CD4-positive, alpha-beta T cell treated with Interleukin-15 for 1 hour (primary cell): ENCODE measurements around the gene NELFCD.
"Not testable (repeated sequence)": the region's sequence is repeated elsewhere in the genome, so short reads cannot be mapped to it uniquely, and the experiment has no call there.

Experiments
- DNase-seq: peaks from one replicate; pipeline ENCODE4 v3.0.0-alpha.2; 2020

Gene NELFCD

DNA sequence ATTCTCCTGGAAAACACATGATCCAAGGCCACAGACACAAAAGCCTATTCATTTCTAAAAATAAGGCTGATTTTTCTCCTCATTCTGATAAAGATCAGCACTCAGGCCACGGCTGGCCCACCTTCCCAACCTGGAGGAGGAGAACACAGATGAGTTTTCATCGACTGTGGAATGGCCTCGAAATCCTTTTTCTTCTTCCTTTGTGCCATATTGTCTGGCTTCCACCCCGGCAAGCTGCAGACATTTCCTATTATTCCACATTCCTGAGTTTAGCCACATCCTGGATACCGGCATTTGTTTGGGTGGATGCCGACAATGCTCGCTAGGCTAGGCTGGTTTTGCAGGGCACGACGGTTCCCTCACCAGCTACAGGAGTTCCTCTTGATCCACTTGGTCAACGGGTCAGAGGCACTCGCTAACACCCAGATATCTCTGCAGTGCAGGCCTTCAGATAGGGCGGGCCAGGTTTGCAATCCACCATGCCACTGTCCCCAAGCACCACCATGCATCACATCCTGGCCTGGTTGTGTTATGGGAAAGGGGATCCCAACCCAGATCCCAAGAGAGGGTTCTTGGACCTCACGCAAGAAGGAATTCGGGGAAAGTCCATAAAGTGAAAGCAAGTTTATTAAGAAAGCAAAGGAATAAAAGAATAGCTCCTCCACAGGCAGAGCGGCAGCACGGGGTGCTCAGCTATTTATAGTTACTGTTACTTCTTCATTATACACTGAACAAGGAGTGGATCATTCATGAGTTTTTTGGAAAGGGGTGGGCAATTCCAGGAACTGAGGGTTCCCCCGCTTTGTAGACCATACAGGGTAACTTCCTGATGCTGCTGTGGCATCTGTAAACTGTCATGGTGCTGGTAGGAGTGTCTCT, 30.2 kb downstream of the NELFCD start:
- no peak for DNase-seq

DNA sequence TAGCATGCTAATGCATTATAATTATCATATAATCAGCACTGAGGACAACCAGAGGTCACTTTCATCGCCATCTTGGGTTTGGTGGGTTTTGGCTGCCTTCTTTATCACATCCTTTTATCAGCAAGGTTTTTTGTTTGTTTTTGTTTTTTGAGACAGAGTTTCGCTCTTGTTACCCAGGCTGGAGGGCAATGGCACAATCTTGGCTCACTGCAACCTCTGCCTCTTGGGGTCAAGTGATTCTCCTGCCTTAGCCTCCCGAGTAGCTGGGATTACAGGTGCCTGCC, 30.8 kb downstream of the NELFCD start:
- not testable (repeated sequence) for DNase-seq

DNA sequence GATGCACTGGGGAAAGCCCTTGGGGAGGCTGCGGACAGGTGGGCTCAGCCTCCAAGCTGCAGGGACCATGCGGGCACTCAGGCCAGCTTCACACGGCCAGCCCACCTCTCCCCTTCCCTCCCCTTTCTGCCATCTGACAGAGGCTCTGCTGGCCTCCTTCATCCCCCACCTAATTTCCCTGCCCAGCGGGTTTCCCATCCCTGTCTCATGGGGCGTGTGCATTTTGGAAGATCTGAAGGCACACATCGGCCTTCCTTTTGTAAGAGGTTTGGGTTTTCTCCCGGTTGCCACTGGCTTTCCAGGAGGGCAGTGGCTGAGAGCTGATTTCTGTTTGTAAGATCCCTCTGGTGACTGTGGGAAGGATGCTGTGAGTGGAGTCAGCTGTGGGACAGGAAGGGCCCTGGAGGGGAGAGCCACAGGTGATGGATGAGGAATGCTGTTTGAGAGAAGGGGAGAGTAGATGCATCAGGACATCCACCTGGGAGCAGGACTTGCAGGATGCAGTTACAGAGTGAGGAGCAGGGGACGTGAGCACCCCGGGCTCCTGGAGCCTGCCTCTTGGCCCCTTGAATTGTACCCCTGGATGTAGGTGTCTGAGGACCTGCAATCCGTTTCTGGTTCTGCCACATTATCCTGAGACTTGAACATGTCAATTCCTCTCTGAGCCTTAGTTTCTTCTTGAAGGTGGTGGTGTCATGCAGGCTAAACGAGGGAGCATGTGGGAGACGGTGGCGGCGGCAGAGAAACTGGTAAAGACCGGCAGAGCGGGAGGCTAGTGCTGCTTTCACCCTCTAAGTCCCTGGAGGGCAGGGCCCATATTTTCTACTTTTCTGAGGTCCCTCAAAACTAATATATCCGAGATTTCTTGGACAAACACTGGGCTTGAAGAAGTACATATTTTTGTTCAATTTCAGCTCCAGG, 32.2 kb downstream of the NELFCD start:
- DNase-seq = no peak

DNA sequence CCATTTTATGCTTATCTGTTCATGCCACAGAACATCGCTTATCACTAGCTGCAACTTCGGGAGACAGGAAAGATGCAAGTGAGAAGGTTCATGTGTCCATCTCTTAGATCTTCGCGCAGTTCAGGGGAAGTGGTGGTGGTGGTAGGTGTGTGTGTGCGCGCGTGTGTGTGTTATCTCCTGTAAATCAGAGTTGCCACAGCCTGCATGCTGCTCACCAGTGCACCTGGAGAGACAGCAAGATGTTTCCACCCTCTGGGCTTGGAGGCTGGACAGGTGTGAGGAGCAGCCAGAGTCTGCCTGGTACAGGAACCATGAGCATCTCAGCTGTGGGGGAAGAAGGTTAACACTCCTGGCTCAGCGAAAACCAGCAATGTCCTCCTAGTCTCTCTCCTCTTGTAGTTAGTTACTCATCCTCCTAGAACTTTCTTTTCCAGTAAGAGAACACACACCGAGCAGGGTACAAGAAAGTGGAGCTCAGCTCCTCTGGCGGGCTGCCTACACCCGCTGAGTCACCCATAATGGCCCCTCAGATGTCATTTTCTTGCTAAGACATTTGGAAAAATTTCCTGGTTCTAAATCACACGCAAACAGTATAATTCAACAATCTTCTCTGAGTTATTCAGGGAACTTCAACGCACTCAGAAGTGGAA, 33.0 kb downstream of the NELFCD start:
- DNase-seq = no peak

DNA sequence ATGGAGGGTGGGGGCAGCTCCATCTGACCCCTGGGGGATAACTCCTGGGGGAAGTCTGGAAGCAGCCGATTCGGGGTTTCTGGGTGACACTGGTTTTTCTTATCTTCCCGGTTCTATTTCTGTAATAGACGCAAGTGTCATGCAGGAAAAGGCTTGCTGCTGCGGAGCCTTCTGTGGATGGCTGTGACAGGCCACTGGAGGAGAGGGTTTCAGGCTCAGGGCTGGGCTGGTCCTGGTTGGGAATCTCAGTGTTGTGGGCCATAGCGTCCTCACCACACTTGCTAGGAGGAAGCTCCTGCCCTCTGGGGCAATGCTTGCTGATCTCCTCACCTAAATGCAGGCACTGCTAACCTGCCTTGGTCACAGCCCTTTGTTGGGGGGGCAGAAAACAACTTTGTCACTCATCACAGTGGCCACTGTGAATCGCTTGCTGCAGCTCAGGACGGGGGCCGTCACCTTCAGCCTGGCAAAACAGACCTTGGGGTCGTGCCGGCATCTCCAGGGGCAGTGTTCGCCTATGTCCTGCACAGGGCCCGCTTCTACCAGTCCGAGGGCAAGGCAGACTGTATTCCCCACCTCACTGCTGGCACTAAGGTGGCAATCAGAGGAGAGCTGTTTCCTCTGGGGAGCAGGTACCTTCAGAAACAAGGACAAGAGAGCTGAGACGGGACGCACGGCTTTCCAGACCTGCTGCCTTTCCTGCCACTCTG, 33.8 kb downstream of the NELFCD start:
- no peak for DNase-seq

DNA sequence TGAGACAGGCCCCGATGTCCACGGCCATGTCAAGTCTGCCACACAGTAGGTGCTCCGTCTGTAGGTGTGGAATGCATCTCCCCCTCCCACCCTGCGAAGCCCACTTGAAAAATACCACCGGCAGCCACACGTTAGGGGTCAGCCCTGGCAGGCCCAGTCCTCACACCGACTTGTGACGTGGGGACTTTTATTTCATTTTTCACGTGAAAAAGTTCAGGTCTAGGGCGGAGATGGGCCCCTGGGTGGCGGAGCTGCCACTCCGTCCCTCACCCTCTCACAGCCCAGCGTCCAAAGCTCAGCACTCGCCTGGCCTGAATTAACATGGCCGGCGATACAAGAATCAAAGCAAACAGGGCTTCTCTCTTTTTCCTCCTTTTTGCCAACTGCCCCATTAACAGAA, 34.4 kb downstream of the NELFCD start:
- no peak for DNase-seq

DNA sequence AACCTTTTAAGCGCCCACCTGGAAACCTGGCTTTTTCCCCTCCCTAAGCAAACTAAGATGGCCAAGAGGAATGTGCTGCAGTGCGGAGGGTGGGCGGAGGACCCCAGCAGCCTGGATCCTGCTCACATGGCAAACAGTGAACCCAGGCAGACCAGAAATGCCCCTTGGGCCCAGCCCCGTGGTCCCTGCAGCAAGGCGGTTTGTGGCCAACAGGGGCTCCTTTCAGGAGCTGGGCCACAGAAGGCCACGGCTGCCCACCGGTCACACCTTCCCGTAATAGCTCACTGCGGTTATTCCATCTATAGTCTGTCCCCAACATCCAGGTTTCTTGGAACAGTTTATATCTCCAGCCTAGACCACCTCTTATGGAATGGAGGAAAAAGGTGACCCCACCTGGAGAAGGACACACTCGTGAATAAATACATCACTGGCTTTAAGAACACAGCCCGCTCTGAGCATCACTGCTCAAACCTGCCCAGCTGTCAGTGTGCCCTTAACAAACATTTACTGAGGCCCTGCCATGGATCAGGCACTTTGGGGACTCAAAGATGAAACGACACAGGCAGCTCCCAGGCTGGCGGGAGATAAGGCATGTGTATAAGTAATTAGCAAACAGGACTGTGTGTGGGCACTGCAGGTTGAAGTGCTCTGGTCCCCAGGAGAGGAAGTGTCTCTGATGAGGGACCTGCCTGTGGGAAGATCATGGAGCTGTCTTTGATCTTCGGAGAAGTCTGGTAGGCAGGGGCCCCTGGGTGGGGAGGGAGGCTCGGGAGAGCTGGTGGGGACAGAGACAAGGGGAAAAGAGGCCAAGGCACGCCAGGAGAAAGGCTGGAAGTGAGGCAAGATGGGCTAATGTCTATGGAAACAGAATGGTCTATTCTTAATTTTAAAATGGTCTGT, 35.0 kb downstream of the NELFCD start:
- no peak for DNase-seq

DNA sequence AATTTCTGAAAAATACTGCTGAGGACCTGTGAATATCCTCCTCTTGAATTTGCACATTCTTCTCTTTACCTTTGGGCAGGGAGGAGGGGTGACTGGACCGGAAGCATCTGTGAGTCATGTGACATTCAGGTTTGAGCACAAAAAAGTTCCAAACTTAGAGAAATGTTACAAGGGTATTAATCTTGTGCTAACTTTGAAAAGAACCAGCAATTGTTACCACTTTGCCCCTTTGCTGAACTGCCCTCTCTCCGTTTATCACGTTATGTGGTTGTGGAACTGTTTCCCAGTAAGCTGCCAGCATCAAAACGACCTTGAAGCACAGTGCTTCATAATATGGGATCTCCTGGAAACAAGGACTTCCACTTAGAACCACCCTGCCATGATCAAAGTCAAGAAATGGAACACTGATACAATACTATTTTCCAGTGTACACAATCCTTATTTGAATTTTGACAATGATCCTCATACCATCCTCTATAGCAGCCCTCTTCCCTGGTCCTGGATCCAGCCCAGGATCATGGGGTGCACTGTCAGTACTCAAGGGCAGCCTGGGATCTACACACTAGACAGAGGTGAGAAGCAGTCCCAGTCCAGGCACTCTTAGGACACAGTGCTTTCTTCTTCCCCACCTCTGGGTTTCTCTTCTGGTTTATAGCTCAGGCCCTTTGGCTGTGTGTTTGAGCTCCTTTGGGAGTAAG, 35.9 kb downstream of the NELFCD start:
- no peak for DNase-seq

DNA sequence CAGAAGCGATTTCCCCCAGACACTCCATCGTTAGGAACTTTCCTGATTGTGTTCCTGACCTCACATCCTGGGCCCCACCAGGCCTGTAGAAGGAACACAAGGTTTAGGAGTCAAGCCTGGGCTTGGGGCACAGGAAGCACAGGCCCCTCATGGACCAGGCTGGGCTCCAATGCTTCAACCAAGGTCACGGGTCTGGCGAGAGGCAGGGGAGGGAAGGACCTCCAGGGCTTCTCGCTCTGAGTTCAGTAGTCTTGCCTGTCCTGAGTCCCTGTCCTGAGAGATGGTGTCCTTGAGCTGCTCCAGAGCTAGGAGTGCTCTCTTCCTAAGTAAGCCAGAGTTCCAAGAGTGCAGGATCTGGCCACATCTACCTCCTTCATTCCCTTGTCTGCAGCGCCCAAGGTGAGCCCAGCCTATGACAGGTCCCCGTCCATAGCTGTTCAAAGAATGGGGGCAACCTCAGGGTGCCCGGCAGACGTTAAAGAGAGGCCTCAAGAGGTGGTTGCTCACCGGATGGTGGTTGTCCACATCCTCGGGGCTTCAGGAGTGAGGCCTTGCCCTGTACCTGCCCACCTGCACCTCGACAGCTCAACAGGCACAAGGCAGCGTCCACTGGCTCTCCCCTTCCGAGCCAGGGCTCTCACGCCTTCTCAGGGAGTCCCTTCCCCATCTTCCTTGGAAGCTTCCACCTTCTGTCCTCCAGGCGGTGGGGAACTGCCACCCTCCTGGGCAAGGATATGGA, 36.6 kb downstream of the NELFCD start:
- no peak for DNase-seq

DNA sequence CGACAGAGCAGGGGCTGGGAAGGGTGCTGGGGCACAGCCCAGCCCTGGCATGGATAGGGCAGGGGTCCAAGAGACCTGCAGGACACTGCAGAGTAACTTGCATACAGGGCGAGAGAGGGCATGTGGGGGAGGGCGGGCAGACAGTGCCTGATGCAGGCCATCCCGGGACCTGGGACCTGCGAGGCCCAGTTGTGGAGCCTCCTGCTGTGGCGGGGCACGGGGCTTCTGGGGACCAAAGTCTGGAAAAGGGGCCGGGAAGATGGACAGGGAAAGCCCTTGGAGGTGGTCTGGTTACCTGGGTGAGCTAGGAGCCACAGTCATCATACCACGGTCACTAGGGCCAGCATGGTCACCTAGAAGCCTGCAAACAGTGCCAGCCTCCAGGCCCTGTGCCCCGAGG, 37.8 kb downstream of the NELFCD start:
- DNase-seq = no peak

DNA sequence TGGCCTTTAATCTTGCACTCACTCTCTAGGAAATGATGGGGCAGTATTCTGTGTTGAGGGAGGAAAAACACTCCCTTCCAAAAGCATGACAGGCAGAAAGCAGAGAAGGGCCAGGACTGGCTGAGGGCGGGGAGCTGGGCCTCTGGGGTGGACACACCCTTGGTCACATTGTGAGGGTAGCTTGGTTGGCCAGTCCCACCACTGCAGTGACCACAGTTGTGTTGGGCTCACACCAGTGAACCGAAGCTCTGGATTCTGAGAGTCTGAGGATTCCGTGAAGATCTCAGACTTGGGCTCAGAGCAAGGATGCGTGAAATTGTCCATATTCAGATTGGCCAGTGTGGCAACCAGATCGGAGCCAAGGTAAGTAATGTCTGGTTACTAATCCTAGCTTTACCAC, 38.2 kb downstream of the NELFCD start, which contains the start of gene TUBB1:
TUBB1 (plus strand) TSS at position 213 of the 400 bp plus-strand sequence; CDS start at position 307, 94 bp downstream.
- DNase-seq = no peak

DNA sequence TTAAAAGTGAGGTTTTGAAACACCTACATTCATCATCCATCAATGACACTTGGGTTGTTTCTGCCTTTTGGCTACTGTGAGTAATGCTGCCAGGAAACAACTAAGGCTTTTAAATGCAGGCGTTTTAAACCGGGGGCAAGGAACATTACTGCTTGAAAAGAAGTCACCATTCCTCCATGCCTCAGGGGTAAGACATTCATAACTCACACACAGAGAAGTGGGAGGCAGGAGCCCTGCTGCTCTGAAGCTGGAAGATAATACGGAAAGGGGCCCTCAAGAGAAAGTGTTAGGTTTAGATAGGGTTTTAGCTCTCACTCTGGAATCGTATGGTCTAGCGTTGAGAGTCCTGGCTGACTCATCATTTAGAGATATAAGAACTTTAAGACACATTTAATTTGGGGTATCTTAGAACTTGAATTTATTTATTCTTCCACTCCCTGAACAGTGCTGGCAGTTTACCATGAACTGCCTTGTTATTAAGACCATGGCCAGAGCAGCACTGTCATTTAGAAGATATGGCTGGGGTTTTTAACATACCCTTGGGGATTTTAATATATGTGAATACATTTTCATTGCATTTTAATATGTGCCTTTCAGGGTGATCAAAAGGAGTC, 40.0 kb downstream of the NELFCD start:
- DNase-seq = no peak

DNA sequence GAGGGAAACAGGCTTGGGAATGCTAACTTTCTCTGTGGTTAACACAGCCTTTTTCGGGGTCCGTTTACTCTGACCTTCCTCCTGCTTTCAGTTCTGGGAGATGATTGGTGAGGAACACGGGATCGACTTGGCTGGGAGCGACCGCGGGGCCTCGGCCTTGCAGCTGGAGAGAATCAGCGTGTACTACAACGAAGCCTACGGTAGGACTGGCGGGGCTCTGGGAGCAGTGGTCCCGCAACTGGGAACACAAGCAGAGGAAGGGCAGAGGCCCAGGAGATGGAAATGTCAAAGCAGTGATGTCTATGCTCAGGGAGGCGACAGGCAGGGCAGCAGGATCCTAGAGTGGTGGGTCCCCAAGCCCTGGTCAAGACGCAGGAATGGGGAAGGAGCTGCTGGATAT, 41.7 kb downstream of the NELFCD start:
- no peak for DNase-seq

DNA sequence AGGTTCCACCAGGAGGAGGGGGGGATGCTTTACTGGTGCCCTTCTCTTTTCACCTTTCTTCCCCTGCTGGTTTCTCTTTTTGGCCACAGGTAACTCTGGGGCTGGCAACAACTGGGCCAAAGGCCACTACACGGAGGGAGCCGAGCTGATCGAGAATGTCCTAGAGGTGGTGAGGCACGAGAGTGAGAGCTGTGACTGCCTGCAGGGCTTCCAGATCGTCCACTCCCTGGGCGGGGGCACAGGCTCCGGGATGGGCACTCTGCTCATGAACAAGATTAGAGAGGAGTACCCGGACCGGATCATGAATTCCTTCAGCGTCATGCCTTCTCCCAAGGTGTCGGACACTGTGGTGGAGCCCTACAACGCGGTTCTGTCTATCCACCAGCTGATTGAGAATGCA, 42.6 kb downstream of the NELFCD start:
- no peak for DNase-seq

DNA sequence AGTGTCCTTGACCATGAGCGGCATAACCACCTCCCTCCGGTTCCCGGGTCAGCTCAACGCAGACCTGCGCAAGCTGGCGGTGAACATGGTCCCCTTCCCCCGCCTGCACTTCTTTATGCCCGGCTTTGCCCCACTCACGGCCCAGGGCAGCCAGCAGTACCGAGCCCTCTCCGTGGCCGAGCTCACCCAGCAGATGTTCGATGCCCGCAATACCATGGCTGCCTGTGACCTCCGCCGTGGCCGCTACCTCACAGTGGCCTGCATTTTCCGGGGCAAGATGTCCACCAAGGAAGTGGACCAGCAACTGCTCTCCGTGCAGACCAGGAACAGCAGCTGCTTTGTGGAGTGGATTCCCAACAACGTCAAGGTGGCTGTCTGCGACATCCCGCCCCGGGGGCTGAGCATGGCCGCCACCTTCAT, 43.1 kb downstream of the NELFCD start:
- no peak for DNase-seq

DNA sequence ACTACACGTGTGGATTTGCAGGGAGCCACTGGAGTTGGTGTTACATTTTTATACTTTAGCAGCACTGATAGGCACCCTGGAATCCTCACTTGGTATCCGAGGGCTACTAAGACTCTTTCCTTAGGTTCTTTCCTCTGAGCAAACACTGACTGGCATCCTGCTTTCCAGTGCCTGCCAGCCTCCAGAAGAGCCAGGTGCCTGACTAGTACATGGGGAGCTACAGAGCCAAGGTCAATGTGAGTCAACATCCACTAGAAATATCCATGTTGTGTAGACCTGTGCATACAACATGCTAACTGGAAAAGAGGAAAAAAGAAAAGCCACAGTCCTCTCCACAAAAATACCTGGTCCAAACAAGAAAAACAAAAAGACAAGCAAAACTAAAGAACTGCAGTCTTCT, 44.0 kb downstream of the NELFCD start:
- DNase-seq = no peak

DNA sequence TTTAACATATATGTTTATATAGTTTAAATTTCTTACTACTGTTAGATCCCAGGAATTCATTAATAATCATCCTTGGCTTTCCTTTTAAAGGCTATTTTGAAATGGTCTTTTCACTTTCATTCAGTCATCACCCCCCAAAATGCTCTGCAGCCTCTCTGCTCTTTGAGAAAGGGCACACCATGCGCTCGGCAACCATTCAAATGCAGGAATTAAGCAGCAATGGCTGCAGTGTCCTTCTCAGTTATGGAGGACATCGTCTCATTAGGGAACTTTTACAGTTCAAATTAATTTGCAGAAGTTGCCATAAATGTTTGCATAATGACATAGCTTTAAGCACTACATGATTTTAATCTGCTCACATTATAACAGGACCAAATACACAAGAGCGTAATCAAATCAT, 44.5 kb downstream of the NELFCD start:
- DNase-seq = no peak

DNA sequence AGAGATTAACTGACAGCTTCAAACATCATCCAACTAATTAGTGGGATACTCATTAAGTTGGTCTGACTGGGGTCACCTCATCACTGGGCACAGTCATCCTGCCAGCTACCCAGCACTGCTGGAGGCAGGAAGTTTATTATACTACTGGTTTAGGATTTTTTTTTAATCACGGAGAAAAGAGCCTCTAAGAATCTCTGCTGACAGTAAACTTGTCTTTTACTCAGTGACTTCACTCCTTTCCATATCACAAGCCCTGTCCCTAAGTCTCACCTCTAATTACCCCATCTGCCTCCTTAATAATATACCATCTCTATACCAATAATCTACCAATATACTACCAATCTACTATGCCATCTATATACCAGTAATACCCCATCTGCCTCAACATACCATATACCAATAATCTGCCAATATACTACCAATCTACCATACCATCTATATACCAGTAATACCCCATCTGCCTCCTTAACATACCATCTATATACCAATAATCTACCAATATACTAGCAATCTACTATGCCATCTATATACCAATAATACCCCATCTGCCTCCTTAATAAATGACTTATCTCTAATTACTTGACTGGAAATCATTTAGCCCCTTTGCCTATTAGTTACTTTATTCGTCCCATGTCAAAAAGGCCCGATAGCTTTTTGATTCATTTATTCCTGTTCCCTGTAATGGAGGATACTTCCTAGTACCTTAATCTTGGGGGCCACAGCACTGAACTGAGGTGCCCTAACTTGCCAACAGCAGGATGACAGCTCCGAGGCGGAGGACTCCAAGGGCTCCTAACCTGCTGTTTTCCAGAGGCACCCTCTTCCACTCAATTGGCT, 46.1 kb downstream of the NELFCD start:
- DNase-seq = no peak

DNA sequence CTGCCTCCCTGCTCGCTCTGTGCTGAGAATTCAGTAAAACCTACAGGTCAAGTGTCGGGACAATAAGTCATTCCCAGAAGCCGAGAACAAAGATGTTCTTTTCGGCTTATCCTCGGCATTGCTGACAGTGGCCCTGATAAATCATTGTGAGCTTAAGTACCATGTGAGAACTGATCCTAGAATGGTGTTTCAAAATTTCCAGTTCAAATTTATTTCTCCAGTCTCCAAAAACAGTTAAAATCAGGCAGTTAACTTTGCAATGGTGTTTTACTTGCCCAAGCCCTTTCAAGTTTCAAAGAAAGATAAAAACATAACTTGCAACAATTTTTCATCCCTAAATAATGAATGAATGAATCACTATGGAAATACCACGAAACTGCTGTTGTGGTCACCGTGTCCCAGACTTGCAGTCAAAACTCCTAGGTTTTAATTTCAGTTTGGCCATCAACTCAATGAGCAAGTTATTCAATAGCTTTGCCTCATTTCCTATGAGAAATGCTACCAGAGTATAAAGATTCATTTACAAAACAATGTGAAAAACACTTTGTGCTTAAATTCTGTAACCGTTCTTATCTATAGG, 46.8 kb downstream of the NELFCD start:
- DNase-seq = no peak
